Astrocyte of the hippocampus (primary cell): ENCODE data around the gene DMAC2L.
A peak's percentile ranks its signal among the peaks of the same experiment; 100 is the strongest.

Experiments
- DNase-seq: peaks from one replicate; pipeline ENCODE4 v3.0.0; 2011; ENCODE audit warnings: low read depth, low spot score

The DMAC2L gene

DNA sequence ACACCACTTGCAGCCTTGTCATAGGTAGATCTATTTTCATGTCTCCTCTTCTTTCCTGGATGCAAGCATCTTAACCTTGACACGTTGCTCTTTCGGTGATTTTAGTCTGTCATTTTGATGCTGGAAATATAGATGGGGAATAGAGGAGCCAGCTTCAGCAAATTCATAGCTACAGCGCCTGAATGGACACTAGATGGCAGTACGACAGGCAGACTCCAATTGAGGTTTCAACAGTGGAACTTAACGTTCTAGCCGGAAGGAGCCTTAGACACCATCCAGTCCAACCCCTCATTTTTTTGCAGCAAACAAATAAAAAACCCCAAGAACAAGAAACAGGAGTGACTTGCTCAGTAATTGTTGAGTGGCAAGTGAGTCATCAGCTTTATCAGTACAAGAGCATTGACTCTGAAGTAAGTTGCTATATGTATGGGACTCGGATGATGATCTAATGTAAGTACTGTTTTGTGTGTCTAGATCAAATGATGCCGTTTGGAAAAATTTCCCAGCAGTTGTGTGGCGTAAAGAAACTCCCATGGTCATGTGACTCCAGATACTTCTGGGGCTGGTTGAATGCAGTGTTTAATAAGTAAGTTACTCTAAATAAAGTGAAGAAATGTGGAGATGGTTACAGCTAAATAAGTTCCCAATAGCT is 9.0 kb downstream of the DMAC2L start:
- peak; percentile 92 for DNase-seq

DNA sequence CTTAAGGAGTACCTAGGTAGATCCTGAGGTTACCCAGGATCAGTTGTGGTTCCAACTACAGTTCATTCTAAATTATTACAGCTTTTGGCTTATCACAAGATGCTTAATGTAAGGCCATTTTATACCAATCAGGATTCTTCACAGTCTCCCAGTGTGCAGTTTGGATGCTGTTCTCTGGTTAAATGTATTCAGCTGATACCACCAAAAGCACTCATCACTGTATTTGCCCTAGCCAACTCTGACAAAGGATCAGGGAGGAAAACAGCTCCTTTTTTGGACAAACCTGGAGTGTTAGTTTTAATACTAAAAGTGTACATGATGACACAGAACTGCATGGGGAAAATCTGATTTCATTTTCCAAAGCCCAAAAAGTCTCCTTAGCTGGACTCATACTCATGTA is 19.5 kb downstream of the DMAC2L start:
- DNase-seq = no peak

DNA sequence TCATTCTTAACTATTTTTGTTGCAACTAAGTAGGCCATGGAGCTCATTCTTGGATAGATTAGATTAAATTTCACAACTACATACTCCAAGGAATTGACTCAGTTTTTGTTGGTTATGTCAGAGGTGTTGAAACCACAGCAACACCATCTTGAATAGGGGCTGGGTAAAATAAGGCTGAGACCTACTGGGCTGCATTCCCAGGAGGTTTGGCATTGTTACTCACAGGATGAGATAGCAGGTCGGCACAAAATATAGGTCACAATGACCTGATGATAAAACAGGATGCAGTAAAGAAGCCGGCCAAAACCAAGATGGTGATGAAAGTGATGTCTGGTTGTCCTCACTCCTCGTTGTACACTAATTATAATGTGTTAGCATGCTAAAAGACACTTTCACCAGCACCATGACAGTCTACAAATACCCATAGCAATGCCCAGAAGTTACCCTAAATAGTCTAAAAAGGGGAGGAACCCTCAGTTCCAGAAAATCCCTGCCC is 20.9 kb downstream of the DMAC2L start:
- peak; percentile 56 for DNase-seq

DNA sequence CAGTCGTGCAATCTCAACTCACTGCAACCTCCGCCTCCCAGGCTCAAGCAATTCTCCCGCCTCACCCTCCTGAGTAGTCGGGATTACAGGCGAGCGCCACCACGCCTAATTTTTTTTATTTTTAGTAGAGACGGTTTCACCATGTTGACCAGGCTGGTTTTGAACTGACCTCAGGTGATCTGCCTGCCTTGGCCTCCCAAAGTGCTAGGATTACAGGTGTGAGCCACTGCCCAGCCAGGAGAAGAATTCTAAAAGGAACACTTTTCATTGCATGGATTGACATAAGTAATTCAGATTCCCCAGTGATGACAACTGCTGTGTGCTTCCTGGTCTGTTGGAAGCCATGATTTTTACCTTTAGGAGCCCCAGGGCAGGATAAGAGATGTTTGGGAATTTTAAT is 22.1 kb downstream of the DMAC2L start:
- no peak for DNase-seq

DNA sequence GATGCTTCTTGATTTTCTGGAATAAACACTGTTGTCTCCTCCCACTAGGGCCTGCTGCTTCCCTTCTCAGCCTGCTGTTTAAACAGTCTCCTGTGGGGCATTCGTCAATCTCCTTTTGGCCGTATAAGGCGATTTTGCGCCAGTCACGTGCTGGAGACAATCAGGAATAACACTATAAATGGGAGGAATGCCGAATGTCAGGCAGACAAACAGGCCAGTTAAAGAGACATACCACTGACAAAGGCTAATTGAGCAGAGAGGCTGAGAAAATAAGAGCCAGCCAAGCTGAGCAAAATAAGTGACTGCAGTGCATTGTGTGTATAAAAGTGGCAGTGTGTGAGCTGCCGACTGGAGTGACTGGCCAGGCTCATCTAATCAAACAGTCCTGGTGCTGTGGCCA is 23.3 kb downstream of the DMAC2L start:
- peak; percentile 86 for DNase-seq

DNA sequence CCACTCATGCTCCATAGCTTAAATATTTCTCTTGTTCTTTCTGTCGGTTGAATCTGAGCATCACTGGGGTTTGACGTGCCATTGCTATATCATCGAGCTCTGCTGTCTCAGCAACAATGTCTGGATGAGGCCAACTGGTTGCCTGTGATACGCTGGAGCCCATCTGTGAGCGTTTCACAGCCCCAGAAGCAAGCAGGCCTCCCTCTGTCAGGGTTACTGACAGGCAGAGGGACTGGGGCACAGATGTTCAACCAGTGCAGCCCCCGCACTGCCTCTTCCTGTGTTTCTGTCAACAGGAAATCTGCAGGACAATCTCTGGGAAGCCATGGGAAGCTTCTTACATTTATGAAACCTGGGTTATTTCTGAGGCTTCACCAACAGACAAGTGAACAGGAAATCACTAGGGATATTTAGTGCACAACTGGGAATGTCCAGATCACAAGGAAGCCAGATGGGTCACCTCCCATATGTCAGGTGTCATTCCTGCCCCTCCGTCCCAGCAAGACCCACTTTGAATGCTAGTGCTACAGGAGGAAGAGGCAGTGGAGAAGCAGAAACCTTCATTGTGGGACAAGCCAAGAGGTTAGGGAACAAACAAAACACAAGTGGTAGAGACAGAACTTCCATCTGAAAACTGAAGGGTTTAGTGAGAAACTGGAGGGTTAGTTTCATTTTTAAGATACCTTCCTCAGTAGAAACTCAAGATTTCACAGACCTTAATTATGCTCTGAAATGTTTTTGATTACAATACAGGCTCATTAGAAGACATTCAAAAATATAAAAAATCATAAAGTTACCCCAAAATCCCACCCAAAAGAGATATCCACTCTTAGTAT is 24.1 kb downstream of the DMAC2L start:
- no peak for DNase-seq

DNA sequence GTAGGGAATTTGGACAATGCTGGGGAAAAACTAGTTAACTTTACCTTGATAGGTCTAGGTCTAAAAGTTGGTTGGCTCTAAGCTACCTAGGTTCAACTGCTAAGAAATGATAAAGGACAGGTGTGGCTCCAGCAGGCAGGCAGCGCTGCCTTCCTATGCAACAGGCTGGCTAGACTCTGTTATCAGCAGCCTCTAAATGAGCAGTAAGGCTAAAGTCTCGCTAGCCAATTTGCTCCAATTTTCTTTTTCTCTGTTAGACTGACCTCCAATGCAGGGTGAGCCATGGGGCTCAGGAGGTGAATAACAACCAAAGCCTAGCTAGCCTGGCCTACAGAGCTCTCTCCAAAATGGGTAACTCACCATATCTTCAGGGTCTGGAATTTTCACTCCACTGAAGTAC is 26.5 kb downstream of the DMAC2L start:
- no peak for DNase-seq

DNA sequence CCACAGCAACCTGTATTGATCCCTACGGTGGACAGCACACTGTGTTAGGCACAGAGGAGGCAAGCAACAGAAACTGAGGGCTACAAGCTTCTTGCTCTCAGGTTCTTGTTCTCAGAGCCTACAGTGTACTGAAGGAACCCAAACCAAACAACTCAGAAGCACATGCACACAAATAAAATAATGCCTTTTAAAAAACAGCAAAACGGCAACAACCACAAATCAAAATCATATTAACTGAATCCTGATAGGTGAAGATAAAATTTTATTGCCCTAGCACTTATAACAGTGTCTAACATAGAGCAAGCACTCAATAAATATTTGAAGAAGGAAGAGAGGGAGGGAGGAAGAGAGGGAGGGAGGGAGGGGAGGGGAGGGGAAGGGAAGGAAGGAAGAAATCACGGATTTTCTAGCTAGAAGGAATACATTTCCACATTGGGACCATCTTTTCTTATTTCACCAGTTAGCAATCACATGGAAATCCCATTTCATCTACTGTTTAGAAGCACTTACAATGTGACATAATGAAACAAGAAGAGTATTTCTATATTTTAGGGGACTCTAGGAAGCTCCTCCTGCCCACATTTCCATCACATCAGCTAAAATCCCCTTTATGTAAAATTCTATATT is 27.2 kb downstream of the DMAC2L start:
- no peak for DNase-seq

DNA sequence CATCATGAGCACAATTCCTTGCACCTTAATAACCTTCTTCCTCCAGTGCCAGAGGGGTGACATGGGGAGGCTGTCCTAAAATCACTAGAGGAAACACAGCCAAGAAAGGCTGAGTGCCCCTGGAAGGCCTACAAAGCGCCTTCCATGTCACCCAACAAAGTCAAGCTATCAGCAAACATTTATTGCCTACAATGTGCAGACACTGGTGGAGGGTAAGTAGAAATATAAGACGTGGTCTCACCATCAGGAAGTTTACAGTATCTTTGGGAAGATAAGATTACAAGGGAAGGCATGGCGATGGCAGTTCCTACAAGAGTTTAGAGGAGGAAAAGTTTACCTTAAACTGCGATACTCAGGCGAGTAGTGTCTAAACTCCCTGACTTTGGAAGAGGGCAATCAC is 27.9 kb downstream of the DMAC2L start:
- no peak for DNase-seq

DNA sequence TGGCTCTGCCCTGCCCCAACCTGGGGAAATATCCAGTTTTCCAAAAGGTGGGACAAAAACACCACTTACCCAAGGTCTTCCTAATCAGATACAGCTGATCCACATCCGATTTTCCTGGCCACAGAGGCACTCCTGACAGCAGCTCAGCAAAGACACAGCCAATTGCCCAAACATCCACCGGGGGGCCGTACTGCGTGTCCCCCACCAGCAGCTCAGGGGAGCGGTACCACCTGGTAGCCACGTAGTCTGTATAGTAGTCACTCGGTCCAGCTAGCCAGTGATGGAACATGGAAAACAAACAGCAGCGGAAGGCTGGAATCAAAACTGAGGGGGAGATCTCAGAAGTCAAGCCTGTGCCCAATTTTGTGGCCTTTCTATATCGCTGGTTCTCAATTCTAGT is 28.8 kb downstream of the DMAC2L start:
- DNase-seq = no peak

DNA sequence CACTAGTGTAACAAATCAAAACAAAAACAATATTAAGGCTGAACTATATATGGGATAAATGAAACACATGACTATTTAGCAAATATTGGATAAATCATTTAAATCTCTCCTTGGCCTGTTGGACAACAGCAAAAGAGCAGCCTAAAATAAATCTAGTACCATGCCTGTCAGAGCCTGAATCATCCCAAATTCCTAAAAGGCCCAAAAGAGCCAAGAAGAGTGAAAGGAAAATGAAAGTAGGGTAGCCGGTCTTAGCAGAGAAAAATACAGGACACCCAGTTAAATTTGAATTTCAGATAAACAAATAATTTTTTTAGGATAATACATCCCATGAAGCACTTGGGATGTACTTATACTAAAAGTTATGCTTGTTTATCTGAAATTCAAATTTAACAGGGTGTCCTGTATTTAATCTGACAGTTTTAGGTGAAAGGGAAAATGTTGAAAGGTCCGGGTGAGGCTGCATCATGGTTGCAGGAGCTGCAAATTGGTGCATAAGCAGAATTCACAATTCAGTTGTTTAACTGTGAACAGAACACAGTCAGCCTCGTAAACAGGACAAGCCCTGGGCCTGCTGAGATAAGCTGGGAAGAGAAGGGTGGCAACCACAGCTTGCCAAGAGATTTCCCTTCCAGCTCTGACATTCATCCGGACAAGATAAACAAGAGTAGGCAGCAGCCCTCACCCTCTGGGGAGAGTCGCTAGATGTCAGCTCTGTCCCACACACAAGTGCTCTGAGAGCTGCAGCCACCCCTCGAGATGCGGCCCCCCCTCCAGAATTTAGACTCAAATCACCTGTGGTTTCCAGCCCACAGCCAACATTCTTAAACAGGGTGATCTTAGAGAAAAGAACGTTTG is 30.3 kb downstream of the DMAC2L start:
- peak; percentile 84 for DNase-seq

DNA sequence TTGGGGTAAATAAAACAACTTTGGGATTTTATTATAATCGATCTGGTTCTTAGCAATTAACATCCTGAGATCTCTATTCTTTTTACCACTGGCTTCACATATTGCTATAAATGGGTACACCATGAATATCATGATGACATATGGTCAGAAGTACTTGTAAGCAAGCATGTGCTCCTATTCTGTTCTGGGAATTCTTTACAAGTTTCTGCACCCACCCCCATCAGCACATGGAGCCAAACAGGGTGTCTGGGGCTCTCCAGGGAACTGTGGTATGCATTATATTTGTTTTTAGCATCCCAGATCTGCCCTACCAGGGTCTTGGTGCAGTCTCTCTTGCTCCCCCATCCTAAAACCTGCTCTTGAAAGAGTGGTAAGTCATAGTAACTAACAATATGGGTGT is 31.3 kb downstream of the DMAC2L start:
- DNase-seq = no peak

DNA sequence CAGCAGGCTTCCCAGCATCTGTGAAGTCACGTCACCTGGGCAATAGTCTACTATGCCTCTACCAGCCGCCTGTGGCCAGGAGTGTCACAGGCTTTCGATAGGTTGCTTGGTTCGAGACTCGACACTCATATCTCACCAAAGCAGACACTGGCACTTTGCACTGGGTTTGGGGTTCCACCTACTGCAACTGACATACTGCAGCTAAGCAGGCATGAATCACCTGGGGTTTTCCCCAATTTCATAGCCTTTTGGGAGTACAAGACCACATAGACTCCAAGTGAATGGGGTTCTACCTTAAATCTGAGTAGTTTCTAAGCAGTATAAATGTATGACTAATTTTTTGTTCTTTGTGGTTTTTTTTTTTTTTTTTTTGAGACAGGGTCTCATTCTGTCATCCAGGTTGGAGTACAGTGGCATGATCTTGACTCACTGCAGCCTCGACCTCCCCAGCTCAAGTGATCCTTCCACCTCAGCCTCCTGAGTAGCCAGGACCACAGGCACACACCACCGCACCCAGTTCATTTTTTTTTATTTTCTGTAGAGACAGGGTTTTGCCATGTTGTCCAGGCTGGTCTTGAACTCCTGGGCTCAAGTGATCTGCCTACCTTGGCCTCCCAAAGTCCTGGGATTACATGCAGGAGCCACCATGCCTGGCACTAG is 32.1 kb downstream of the DMAC2L start:
- DNase-seq = no peak

DNA sequence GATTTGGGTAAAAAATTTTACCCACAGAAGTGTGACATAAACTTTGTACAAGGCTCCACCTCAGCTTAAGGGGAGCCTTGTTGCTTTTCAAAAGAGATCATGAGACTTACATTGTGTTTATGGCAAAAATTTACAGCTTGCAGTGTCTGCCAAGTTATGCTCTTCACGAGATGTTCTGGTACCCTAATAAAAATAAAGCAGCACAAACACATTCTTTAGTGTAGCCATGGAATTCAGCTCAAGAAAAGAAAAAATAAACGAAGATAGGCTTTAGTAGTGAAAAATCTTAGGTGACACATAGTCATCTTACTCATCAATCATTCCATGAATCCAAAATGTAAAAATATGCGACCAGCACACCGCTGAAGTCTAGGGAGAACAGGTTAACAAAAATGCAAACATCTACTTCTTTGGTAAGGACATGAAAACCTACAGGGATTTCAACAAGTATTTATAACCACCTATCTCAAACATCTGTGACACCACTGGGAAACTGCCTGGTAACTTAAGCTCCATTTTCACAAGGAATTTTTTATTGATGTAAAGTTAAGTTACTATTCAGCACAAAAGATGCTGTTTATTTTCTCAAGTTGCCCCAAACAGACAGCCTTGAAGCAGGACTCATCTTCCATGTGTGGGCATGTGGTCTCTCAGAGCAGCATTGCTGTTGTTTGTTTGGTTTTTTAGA is 32.9 kb downstream of the DMAC2L start:
- no peak for DNase-seq

DNA sequence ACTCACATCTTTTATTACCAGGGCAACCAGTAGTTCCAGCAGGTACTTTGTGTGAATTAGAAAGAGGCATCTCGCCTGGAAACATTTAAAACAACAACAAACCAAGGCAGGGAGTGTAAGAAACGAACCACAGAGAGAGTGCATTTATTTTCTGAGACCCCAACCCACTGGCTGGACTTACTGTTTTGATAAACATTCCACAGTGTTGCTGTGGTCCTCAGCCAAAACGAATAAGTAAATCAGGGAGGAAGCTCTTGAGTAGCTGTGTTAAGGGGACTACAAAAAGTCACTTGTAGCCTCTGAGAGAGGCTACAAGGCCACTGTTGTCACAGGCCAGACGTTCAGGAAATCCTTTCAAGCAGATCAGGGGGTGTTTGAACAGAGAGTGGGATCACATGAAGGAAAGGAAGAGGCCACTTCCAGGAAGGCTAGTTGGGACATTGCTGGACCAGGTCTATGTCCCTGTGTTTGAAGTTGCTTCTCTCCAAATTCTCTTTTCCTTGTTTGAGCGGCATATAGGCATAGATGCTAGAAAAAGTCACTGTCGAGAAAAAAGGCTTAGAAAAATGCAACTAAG is 33.8 kb downstream of the DMAC2L start:
- DNase-seq = peak; percentile 77

DNA sequence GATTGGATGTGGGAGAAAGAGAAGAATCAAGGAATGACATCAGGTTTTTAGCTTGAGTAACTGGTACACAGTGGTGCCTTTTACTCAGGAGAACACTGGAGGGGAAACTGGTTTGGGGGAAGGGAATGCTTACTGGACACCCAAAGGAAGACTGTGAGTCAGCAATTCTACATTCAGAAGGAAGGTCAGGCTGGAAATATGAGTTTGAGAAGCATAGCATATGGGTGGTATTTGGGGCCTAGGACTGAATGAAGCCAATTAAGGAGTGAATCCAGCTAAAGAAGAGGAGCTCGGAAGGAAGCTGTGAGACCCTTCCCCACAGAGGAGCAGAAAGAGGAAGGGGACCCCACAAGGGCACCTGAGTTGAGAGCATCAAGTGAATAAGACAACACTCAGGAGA is 35.4 kb downstream of the DMAC2L start:
- DNase-seq = peak; percentile 32

DNA sequence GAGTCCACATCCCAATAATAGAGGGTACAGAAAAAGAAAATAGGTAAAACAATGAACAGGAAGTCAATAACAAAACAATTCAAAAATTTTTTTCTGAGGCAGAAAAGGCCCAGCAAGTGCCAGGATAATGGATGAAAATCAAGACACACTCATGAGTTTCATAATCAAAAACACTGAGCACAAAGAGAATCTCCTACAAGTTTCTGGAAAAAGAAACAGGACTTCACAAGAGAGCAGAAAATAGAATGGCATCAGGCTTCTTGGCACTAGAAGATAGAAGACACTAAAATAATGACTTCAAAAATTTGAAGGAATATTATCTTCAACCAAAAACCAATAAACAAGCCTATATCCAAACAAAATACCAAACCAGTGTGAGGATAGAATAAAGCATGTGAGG is 36.8 kb downstream of the DMAC2L start:
- DNase-seq = no peak

DNA sequence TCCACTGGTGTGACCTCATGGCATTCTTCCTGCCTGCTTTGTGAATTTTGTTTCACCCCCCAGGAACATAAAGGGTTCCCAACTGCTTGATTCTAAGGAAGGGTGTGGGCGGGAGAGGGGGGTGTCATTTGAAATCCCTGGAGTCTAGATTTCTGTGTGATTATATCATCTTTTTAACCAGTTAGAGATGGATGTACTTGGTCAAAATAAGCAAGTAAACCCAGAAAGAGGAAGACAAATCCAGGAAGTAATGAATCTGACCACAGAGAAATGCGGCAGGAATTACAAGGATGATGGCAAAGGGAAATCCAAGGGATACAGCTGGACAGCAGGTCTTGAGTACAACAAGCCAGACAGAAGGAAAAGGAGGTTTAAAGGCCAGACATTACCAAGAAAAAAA is 38.9 kb downstream of the DMAC2L start:
- DNase-seq = peak; percentile 35

DNA sequence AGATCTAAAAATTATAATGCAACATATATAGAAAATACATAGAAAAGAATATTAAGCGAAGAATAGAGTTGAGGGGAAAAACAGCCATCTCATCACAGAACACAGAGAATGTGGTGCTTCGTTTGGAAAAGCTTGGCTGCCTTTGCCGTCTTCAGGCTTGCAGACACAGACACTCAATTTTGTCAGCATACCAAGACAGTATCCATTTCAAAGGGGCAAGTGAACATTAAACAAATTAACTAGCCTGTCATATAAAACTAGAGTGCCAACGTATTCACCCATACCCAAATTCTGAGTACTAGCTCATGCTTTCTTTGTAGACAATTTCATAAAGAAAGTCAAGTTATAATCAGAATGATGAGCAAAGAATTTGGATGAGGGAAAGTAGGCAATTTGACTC is 40.5 kb downstream of the DMAC2L start:
- no peak for DNase-seq

DNA sequence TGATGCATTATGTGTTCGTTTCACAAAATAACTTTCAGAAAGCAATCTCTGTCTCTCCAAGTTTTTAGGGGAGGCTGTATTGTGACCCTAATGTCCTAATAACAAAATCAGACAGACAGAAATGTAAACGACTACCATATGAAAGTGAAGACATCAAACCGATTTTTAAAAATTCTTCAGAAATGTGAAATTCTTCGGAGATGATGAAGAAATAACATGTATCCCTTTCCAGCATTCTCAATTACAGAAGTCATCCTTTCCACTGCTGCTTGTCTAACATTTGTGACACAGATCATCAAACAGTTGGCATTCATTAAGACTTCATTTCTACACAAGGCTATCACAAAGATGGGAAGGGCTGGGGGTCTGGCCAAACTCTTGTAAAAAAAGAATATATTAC is 41.0 kb downstream of the DMAC2L start:
- no peak for DNase-seq
